H9 (cell line): ENCODE data around the gene COPS9. TPM values are rescaled to one million over a fixed set of nuclear protein-coding genes. Genes with fewer than 3 reads are reported as not detected.

Experiments
- DNase-seq: peaks from one replicate; pipeline ENCODE4 v3.0.0-alpha.2; 2017
- H2AFZ ChIP-seq: one replicate; pipeline ENCODE4 v1.6.1; 2013; ENCODE audit warnings: mild to moderate bottlenecking, low read length, control low read depth, moderate library complexity
- H2AK5ac ChIP-seq: 2 replicates; pipeline ENCODE4 v1.6.1; 2013; ENCODE audit warnings: low read length, control low read depth, mixed read lengths; ENCODE audit not compliant: insufficient read length
- H2BK120ac ChIP-seq: one replicate; pipeline ENCODE4 v1.6.1; 2013; ENCODE audit warnings: low read depth, mild to moderate bottlenecking, low read length, control low read depth, inconsistent platforms; ENCODE audit not compliant: poor library complexity, severe bottlenecking
- H2BK12ac ChIP-seq: 2 replicates; pipeline ENCODE4 v1.6.1; 2013; ENCODE audit warnings: low read length, control low read depth, mixed read lengths, low read depth; ENCODE audit not compliant: insufficient read length
- H2BK15ac ChIP-seq: 2 replicates; pipeline ENCODE4 v1.6.1; 2013; ENCODE audit warnings: low read depth, low read length, control low read depth
- H2BK20ac ChIP-seq: one replicate; pipeline ENCODE4 v1.6.1; 2013; ENCODE audit warnings: low read depth, mild to moderate bottlenecking, low read length, control low read depth, inconsistent platforms; ENCODE audit not compliant: poor library complexity, severe bottlenecking
- H2BK5ac ChIP-seq: 2 replicates; pipeline ENCODE4 v1.6.1; 2013; ENCODE audit warnings: low read length, control low read depth, mixed read lengths; ENCODE audit not compliant: insufficient read length
- H3K14ac ChIP-seq: 2 replicates; pipeline ENCODE4 v1.6.1; 2013; ENCODE audit warnings: low read length, control low read depth; ENCODE audit not compliant: insufficient read depth
- H3K18ac ChIP-seq: 2 replicates; pipeline ENCODE4 v1.6.1; 2013; ENCODE audit warnings: low read depth, mild to moderate bottlenecking, mixed read lengths, low read length, control low read depth; ENCODE audit not compliant: insufficient read length
- H3K23ac ChIP-seq: 2 replicates; pipeline ENCODE4 v1.6.1; 2013; ENCODE audit warnings: low read length, control low read depth, mixed read lengths, low read depth; ENCODE audit not compliant: insufficient read length
- H3K23me2 ChIP-seq: 2 replicates; pipeline ENCODE4 v1.6.1; 2013; ENCODE audit warnings: low read depth, mild to moderate bottlenecking, mixed read lengths, low read length, control low read depth; ENCODE audit not compliant: insufficient read length, poor library complexity, severe bottlenecking
- H3K27ac ChIP-seq: 2 replicates; pipeline ENCODE4 v1.5.1; 2013; ENCODE audit warnings: low read length, control low read depth, mixed read lengths, low read depth; ENCODE audit not compliant: insufficient read length
- H3K27me3 ChIP-seq: 2 replicates; pipeline ENCODE4 v1.6.1; 2013; ENCODE audit warnings: low read length, control low read depth, inconsistent platforms; ENCODE audit not compliant: insufficient read depth
- H3K4ac ChIP-seq: 2 replicates; pipeline ENCODE4 v1.6.1; 2013; ENCODE audit warnings: low read depth, mild to moderate bottlenecking, control low read depth, inconsistent platforms, low read length, moderate library complexity
- H3K4me1 ChIP-seq: 2 replicates; pipeline ENCODE4 v1.6.1; 2013; ENCODE audit warnings: low read length, control low read depth, inconsistent platforms; ENCODE audit not compliant: insufficient read depth
- H3K4me2 ChIP-seq: 2 replicates; pipeline ENCODE4 v1.6.1; 2013; ENCODE audit warnings: low read length, control low read depth, mixed read lengths; ENCODE audit not compliant: insufficient read length, insufficient read depth
- H3K56ac ChIP-seq: 2 replicates; pipeline ENCODE4 v1.6.1; 2013; ENCODE audit warnings: low read depth, mild to moderate bottlenecking, mixed read lengths, low read length, control low read depth; ENCODE audit not compliant: insufficient read length
- H3K79me1 ChIP-seq: 2 replicates; pipeline ENCODE4 v1.6.1; 2013; ENCODE audit warnings: low read depth, mild to moderate bottlenecking, moderate library complexity, low read length, control low read depth, inconsistent platforms; ENCODE audit not compliant: insufficient read depth, poor library complexity, severe bottlenecking
- H3K79me2 ChIP-seq: 2 replicates; pipeline ENCODE4 v1.6.1; 2013; ENCODE audit warnings: low read length, control low read depth, inconsistent platforms; ENCODE audit not compliant: insufficient read depth
- H3K9ac ChIP-seq: 2 replicates; pipeline ENCODE4 v1.6.1; 2013; ENCODE audit warnings: low read length, control low read depth, mixed read lengths; ENCODE audit not compliant: insufficient read length; ENCODE audit errors: extremely low read depth
- H3K9me3 ChIP-seq: one replicate; pipeline ENCODE4 v1.6.1; 2013; ENCODE audit warnings: low read depth, low read length, inconsistent platforms; ENCODE audit not compliant: control insufficient read depth
- H3T11ph ChIP-seq: one replicate; pipeline ENCODE4 v1.6.1; 2013; ENCODE audit warnings: mild to moderate bottlenecking, low read length, control low read depth, inconsistent platforms
- H4K20me1 ChIP-seq: one replicate; pipeline ENCODE4 v1.6.1; 2013; ENCODE audit not compliant: control insufficient read depth, insufficient read length, insufficient read depth
- H4K5ac ChIP-seq: 2 replicates; pipeline ENCODE4 v1.6.1; 2013; ENCODE audit warnings: low read depth, mild to moderate bottlenecking, mixed read lengths, low read length, control low read depth; ENCODE audit not compliant: insufficient read length
- H4K8ac ChIP-seq: replicated peaks from 2 replicates; pipeline ENCODE4 v1.6.1; 2013; ENCODE audit warnings: low read length, control low read depth, mixed read lengths, low read depth; ENCODE audit not compliant: insufficient read length
- H4K91ac ChIP-seq: 2 replicates; pipeline ENCODE4 v1.6.1; 2013; ENCODE audit warnings: low read depth, mild to moderate bottlenecking, moderate library complexity, mixed read lengths, low read length, control low read depth; ENCODE audit not compliant: insufficient read length
- H3K27ac Mint-ChIP-seq, 3 experiments: 2 replicates in 2 of 3; 3 replicates in 1 of 3; pipeline ENCODE4 v1.8.0; 2020 to 2021; ENCODE audit warnings: mixed read lengths in 3 of 3, mild to moderate bottlenecking in 1 of 3, moderate library complexity in 1 of 3
- H3K27me3 Mint-ChIP-seq: 2 replicates; pipeline ENCODE4 v1.8.0; 2021; ENCODE audit warnings: low read depth, mild to moderate bottlenecking, moderate library complexity, mixed read lengths
- H3K36me3 Mint-ChIP-seq, 3 experiments: 2 replicates in 2 of 3; 3 replicates in 1 of 3; pipeline ENCODE4 v1.8.0; 2020 to 2021; ENCODE audit warnings: low read depth in 3 of 3, mixed read lengths in 3 of 3; ENCODE audit not compliant: insufficient read depth in 1 of 3
- H3K4me1 Mint-ChIP-seq, 2 experiments: 2 replicates each; pipeline ENCODE4 v1.8.0; 2020; ENCODE audit warnings: mixed read lengths in 2 of 2
- H3K4me3 Mint-ChIP-seq, 2 experiments: 2 replicates in 1 of 2; 3 replicates in 1 of 2; pipeline ENCODE4 v1.8.0; 2020 to 2021; ENCODE audit warnings: mild to moderate bottlenecking in 2 of 2, mixed read lengths in 2 of 2, moderate library complexity in 1 of 2
- H3K9me3 Mint-ChIP-seq, 2 experiments: 2 replicates in 1 of 2; 3 replicates in 1 of 2; pipeline ENCODE4 v1.8.0; 2020; ENCODE audit warnings: mild to moderate bottlenecking in 2 of 2, mixed read lengths in 2 of 2, moderate library complexity in 1 of 2
- CTCF ChIP-seq: fragments of 200-600 bp; sonication (generic); conservative IDR thresholded peaks from 3 replicates; pipeline ENCODE4 v1.8.0; 2021; ENCODE audit warnings: antibody characterized with exemption, mild to moderate bottlenecking
- WGBS: extraction: QIAGEN DNeasy Blood & Tissue Kit; methylation state at CpG from one replicate; pipeline ENCODE4 v1.1.7; 2013; ENCODE audit warnings: missing lambda C conversion rate, low lambda C conversion rate, mixed read lengths; ENCODE audit not compliant: insufficient read length; ENCODE audit errors: extremely low coverage; 5-methylcytosine and 5-hydroxymethylcytosine counted together
- total RNA-seq: library from RNA; stranded (reverse); gene quantifications from 2 replicates; pipeline ENCODE4 v1.2.1, GENCODE V29; 2021

The COPS9 gene
- total RNA-seq, 1 experiment from 2014 or later, result 142 TPM

DNA sequence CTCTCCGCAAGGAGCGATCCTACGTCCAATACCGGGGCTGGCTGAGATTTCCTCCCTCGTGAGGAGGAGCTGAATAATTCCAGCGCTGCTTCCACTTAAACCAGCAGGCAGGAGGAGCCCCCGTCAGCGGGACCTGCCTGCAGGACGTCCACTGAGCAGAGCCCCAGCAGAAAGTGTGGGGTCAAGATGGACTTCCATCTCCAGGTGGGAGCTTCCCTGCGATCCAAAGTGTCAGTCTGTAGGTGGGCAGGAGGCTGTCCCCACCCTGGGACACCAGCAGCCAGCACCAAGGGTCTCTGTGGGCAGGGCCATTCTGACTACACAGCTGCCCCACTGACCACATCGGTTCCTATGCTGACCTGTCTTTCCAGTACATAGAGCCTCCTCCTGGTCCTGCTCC is 4.8 kb upstream of the COPS9 start:
- Histone ChIP-seq H4K91ac (no peak overlapping the region), H2BK15ac (no peak overlapping the region), H2BK20ac (no peak overlapping the region), H3K14ac (no peak overlapping the region), H3T11ph (no peak overlapping the region), H3K18ac (no peak overlapping the region), H4K20me1 (no peaks in the 10 kb centered on the region), H2BK12ac (no peak overlapping the region), H3K56ac (no peak overlapping the region), H3K23me2 (peaks cover 7% of the 10 kb centered on the region), H3K79me2 (no peaks in the 10 kb centered on the region), H2AK5ac (no peak overlapping the region), H3K4me1 (no peaks in the 10 kb centered on the region; the same call in 1 of the 2 replicates), H4K5ac (no peak overlapping the region), H3K27me3 (no peaks in the 10 kb centered on the region; the same call in 1 of the 2 replicates), H3K23ac (no peak overlapping the region), H4K8ac (no peak overlapping the region), H2BK120ac (no peak overlapping the region), H3K9ac (no peak overlapping the region), H3K79me1 (no peaks in the 10 kb centered on the region), H3K9me3 (no peaks in the 10 kb centered on the region), H3K27ac (no peak overlapping the region), H2AFZ (no peak overlapping the region), H3K4ac (no peak overlapping the region), H3K4me2 (no peak overlapping the region), H2BK5ac (no peak overlapping the region)
- DNase-seq, result no peak
- WGBS, result no CpG with 5 or more reads among the region's 11 CpGs
- no peaks in the 10 kb centered on the region; a peak in 1 of 7 replicates for H3K36me3 Mint-ChIP-seq
- H3K4me3 Mint-ChIP-seq, result no peak overlapping the region
- peaks cover 23% of the 10 kb centered on the region for H3K27me3 Mint-ChIP-seq
- peaks cover 11 to 22% of the 10 kb centered on the region in 2 experiments for H3K4me1 Mint-ChIP-seq
- no peaks in the 10 kb centered on the region for H3K9me3 Mint-ChIP-seq
- H3K27ac Mint-ChIP-seq, result peak overlapping the region in 1 of 3 experiments; percentile 48; a peak in 1 of 7 replicates
- TF ChIP-seq CTCF, result no peak
